ENCODE measurements around the gene ADCY9.

ADCY9 gene

GRCh38 chr16:4011225-4011939, 104.9 kb downstream of the ADCY9 start:
- no peak for TF ChIP-seq CTCF (conservative IDR thresholded peaks at IDR 0.05)
- no peak overlapping the region for H3K27ac ChIP-seq

GRCh38 chr16:4010225-4011158, 105.8 kb downstream of the ADCY9 start:
- H3K27ac ChIP-seq = no peak overlapping the region
- TF ChIP-seq CTCF (conservative IDR thresholded peaks at IDR 0.05) = no peak

- no peak for TF ChIP-seq CTCF (conservative IDR thresholded peaks at IDR 0.05)
- no peak overlapping the region for H3K27ac ChIP-seq
Measured at GRCh38 chr16:4009177-4009576, 107.1 kb downstream of the ADCY9 start.

- no peak for TF ChIP-seq CTCF (conservative IDR thresholded peaks at IDR 0.05)
- H3K27ac ChIP-seq = no peak overlapping the region
Measured at GRCh38 chr16:4008116-4008515, 108.1 kb downstream of the ADCY9 start.

GRCh38 chr16:4006397-4006999, 109.7 kb downstream of the ADCY9 start:
- TF ChIP-seq CTCF (conservative IDR thresholded peaks at IDR 0.05) = no peak
- H3K27ac ChIP-seq = no peak overlapping the region

GRCh38 chr16:4005731-4006130, 110.5 kb downstream of the ADCY9 start:
- no peak overlapping the region for H3K27ac ChIP-seq
- TF ChIP-seq CTCF (conservative IDR thresholded peaks at IDR 0.05) = no peak

- H3K27ac ChIP-seq = no peak overlapping the region
- no peak for TF ChIP-seq CTCF (conservative IDR thresholded peaks at IDR 0.05)
Measured at GRCh38 chr16:4005281-4005680, 111.0 kb downstream of the ADCY9 start.
